ENCODE measurements around the gene SMIM24. TPM values are rescaled to one million over a fixed set of nuclear protein-coding genes. Genes with fewer than 3 reads are reported as not detected.
A peak's percentile ranks its signal among the peaks of the same experiment; 100 is the strongest.

Gene SMIM24
- total RNA-seq, 6 donors from 2014 or later, result 1.7 TPM; not detected in 5

DNA sequence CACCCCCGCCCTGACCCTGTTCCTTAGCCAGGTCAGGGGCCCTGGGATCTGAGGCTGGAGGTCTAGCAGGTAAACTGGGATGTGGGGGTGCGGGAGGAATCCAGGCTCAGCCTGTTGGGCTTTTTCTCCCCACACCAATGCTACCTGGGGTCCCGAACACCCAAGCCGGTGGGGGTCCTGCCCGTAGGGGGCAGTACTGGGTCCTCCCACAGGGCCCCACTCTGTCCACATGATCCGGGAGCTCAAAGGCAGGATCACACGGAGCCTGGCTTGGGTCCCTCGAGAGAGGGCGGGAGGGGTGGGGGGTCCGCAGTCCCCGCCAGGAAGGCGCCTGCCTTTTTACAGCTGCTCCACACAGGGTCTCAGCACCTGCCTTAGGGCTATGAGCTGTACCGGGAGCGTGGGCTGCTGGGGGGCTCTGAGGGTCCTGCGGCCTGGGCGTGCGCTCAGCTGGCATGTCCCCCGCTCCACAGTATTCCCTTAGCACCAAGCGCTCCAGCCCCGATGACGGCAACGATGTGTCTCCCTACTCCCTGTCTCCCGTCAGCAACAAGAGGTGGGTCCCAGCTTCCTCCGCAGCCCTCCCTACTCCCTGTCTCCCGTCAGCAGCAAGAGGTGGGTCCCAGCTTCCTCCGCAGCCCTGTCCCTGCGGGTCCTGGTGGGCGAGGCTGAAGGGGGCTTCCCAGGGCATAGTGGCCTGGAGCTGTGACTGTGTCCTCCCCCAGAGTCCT, 46.3 kb upstream of the SMIM24 start:
- Histone ChIP-seq H3K4me1 (no peaks in the 10 kb centered on the region), H3K36me3 (peaks cover 12 to 75% (median 70%) of the 10 kb centered on the region in 4 donors), H3K27ac (no peak overlapping the region), H3K4me3 (no peak overlapping the region), H3K27me3 (no peaks in the 10 kb centered on the region), H3K9me3 (no peaks in the 10 kb centered on the region)
- DNase-seq, result peak in 1 of 2 donors; percentile 30
- no peak for TF ChIP-seq EP300 (IDR thresholded peaks at IDR 0.05)
- ATAC-seq (ENCODE audit: low FRiP score in 2 of 2), result no peak
- WGBS, 2 donors, result 93 to 94% methylated on average over 13 to 18 of the region's 28 CpGs

GRCh38 chr19:3524904-3525451, 44.7 kb upstream of the SMIM24 start:
- 95% methylated on average over 19 to 20 of the region's 20 CpGs for WGBS, 2 donors
- Histone ChIP-seq H3K9me3 (no peaks in the 10 kb centered on the region), H3K4me3 (no peak overlapping the region), H3K27ac (no peak overlapping the region), H3K4me1 (no peaks in the 10 kb centered on the region), H3K27me3 (no peaks in the 10 kb centered on the region), H3K36me3 (peaks cover 8 to 76% (median 63%) of the 10 kb centered on the region in 4 donors)
- TF ChIP-seq EP300 (IDR thresholded peaks at IDR 0.05) (no peak), POLR2A (IDR thresholded peaks at IDR 0.05) (no peak), POLR2AphosphoS5 (IDR thresholded peaks at IDR 0.05) (no peak)
- TF ChIP-seq, protein P1, sequence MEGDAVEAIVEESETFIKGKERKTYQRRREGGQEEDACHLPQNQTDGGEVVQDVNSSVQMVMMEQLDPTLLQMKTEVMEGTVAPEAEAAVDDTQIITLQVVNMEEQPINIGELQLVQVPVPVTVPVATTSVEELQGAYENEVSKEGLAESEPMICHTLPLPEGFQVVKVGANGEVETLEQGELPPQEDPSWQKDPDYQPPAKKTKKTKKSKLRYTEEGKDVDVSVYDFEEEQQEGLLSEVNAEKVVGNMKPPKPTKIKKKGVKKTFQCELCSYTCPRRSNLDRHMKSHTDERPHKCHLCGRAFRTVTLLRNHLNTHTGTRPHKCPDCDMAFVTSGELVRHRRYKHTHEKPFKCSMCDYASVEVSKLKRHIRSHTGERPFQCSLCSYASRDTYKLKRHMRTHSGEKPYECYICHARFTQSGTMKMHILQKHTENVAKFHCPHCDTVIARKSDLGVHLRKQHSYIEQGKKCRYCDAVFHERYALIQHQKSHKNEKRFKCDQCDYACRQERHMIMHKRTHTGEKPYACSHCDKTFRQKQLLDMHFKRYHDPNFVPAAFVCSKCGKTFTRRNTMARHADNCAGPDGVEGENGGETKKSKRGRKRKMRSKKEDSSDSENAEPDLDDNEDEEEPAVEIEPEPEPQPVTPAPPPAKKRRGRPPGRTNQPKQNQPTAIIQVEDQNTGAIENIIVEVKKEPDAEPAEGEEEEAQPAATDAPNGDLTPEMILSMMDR (IDR thresholded peaks at IDR 0.05), result no peak
- ATAC-seq (ENCODE audit: low FRiP score in 2 of 2), result no peak
- DNase-seq, result peak in 1 of 2 donors; percentile 56

- H3K4me3 ChIP-seq, result no peak overlapping the region
- DNase-seq (peak in 1 of 2 donors; percentile 74), ATAC-seq (ENCODE audit: low FRiP score in 2 of 2) (no peak)
- H3K27me3 ChIP-seq, result no peaks in the 10 kb centered on the region
- no peaks in the 10 kb centered on the region for H3K9me3 ChIP-seq
- no peak overlapping the region for H3K27ac ChIP-seq
- H3K4me1 ChIP-seq, result no peaks in the 10 kb centered on the region
- peaks cover 11 to 81% (median 66%) of the 10 kb centered on the region in 4 donors for H3K36me3 ChIP-seq
- TF ChIP-seq, protein P1 (IDR thresholded peaks at IDR 0.05), result no peak
- 91 to 93% methylated on average over 31 to 33 of the region's 33 CpGs for WGBS, 2 donors
These were observed 43.9 kb upstream of the SMIM24 start for GRCh38 chr19:3524078-3524842.

DNA sequence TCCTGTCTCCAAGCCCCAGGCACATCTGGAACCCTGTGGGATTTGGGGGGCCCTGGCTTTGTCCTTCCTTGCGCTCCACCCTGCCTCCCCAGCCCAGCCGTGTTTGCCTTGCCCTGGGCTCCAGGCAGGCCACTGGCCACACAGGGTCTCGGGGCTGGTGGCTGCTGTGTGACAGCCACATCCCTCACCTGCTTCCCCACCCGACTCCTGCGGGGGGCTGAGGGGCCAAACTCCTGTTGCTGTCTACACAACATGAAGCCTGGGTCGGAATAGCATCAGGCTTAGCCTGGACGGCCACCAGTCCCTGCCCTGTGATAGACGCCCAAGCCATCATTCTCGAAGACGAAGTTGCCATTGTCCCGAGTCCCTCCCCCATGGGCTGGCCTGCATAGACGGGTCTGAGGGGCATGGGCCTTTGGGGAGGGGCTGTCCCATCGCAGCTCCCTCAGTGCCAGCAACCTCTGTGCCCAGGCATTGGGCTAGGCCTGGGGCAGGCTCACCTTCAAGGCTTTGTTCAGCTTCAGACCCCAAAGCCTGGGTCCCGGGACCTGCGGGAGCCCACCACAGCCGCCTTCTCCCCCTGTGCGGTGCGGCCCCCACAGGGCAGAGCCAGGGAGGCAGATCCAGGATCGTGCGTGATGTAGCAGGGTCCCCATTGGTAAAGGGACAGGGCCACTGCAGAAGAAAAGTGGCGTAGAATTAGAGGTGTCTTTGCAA, 43.2 kb upstream of the SMIM24 start:
- Histone ChIP-seq H3K4me3 (no peak overlapping the region), H3K36me3 (peaks cover 11 to 81% (median 67%) of the 10 kb centered on the region in 4 donors), H3K4me1 (no peaks in the 10 kb centered on the region), H3K9me3 (no peaks in the 10 kb centered on the region), H3K27me3 (no peaks in the 10 kb centered on the region), H3K27ac (no peak overlapping the region)
- no peak for TF ChIP-seq POLR2AphosphoS5 (IDR thresholded peaks at IDR 0.05)
- no peak for TF ChIP-seq EP300 (IDR thresholded peaks at IDR 0.05)
- TF ChIP-seq, protein P1 (IDR thresholded peaks at IDR 0.05), result no peak
- no peak for TF ChIP-seq POLR2A (IDR thresholded peaks at IDR 0.05)
- no peak for ATAC-seq (ENCODE audit: low FRiP score in 2 of 2)
- DNase-seq, result peak in 1 of 2 donors; percentile 52
- WGBS, 2 donors, result 91 to 100% methylated on average over 6 to 18 of the region's 21 CpGs
